H1 (cell line): ENCODE measurements around the gene SIRPB1. TPM values are rescaled to one million over a fixed set of nuclear protein-coding genes. Genes with fewer than 3 reads are reported as not detected.

Source experiments
- CTCF ChIA-PET: fragments of 300-600 bp; sonication (Branson Sonifier 250); formaldehyde crosslinking; loops from one replicate; lab custom pipeline; 2021; ENCODE audit not compliant: partially characterized antibody; lab: Charles Lee
- POLR2A ChIA-PET: fragments of 300-600 bp; sonication (Branson Sonifier 250); formaldehyde crosslinking; loops from one replicate; lab custom pipeline; 2021; ENCODE audit warnings: inconsistent platforms; ENCODE audit not compliant: partially characterized antibody; lab: Charles Lee
- DNase-seq, 2 experiments: peaks; one replicate each; pipeline versions ENCODE4 v3.0.0 to v3.0.0-alpha.2; 2010 to 2022; ENCODE audit warnings: low spot score in 2 of 2, low read depth in 1 of 2, mixed read lengths in 1 of 2
- FAIRE-seq: peaks from 2 replicates; lab custom pipeline; 2011; peaks lifted over from hg19 to GRCh38; lab: Jason Lieb, UNC
- H2AFZ ChIP-seq: 2 replicates; pipeline ENCODE4 v1.8.1; 2012; ENCODE audit warnings: low read length, inconsistent platforms
- H2AK5ac ChIP-seq: 2 replicates; pipeline ENCODE4 v1.6.1; 2013; ENCODE audit warnings: low read depth, low read length
- H2BK120ac ChIP-seq: replicated peaks from 2 replicates; pipeline ENCODE3; 2013; ENCODE audit warnings: low read depth, low read length, inconsistent platforms
- H2BK12ac ChIP-seq: 2 replicates; pipeline ENCODE4 v1.6.1; 2013; ENCODE audit warnings: low read depth, low read length
- H2BK15ac ChIP-seq: 2 replicates; pipeline ENCODE4 v1.6.1; 2013; ENCODE audit warnings: low read length
- H2BK20ac ChIP-seq: 2 replicates; pipeline ENCODE4 v1.6.1; 2013; ENCODE audit warnings: low read length
- H2BK5ac ChIP-seq: 2 replicates; pipeline ENCODE4 v1.6.1; 2013; ENCODE audit warnings: low read depth, low read length
- H3K14ac ChIP-seq: 2 replicates; pipeline ENCODE4 v1.6.1; 2013; ENCODE audit warnings: inconsistent platforms; ENCODE audit not compliant: insufficient read length
- H3K18ac ChIP-seq: 2 replicates; pipeline ENCODE4 v1.6.1; 2013; ENCODE audit warnings: low read length; ENCODE audit errors: extremely low read depth
- H3K23ac ChIP-seq: 2 replicates; pipeline ENCODE4 v1.6.1; 2013; ENCODE audit warnings: inconsistent platforms; ENCODE audit not compliant: insufficient read length
- H3K23me2 ChIP-seq: 2 replicates; pipeline ENCODE4 v1.6.1; 2013; ENCODE audit warnings: low read depth, low read length
- H3K27ac ChIP-seq: 2 replicates; pipeline ENCODE4 v1.6.1; 2011; ENCODE audit warnings: low read depth, low read length, inconsistent platforms
- H3K27me3 ChIP-seq, 4 experiments: replicated peaks in 1 of 4; 1 replicate in 1 of 4; 2 replicates in 3 of 4; pipeline versions ENCODE4 v1.6.1 to v1.8.1; 2011 to 2013; ENCODE audit warnings: low read length in 3 of 4, mild to moderate bottlenecking in 3 of 4, inconsistent platforms in 2 of 4, mixed read lengths in 2 of 4, moderate library complexity in 1 of 4; ENCODE audit not compliant: control insufficient read depth in 3 of 4, insufficient read depth in 3 of 4; ENCODE audit errors: extremely low read depth in 1 of 4
- H3K36me3 ChIP-seq, 4 experiments: 2 replicates each; pipeline versions ENCODE4 v1.6.1 to v1.8.1; 2011 to 2013; ENCODE audit warnings: mild to moderate bottlenecking in 4 of 4, low read length in 3 of 4, moderate library complexity in 2 of 4, control low read depth in 1 of 4, inconsistent platforms in 1 of 4; ENCODE audit not compliant: insufficient read depth in 4 of 4, control insufficient read depth in 2 of 4
- H3K4ac ChIP-seq: replicated peaks from 2 replicates; pipeline ENCODE3; 2013; ENCODE audit warnings: low read length, low read depth, mixed read lengths, inconsistent platforms; ENCODE audit not compliant: insufficient read length
- H3K4me1 ChIP-seq, 4 experiments: replicated peaks in 1 of 4; 1 replicate in 1 of 4; 2 replicates in 3 of 4; pipeline versions ENCODE4 v1.6.1 to v1.8.1; 2011 to 2013; ENCODE audit warnings: low read length in 3 of 4, inconsistent platforms in 2 of 4, mixed read lengths in 1 of 4; ENCODE audit not compliant: insufficient read depth in 4 of 4, control insufficient read depth in 3 of 4
- H3K4me2 ChIP-seq, 2 experiments: 2 replicates each; pipeline versions ENCODE4 v1.6.1 to v1.8.1; 2011 to 2013; ENCODE audit warnings: low read depth in 2 of 2, low read length in 2 of 2, control low read depth in 1 of 2, inconsistent platforms in 1 of 2, mild to moderate bottlenecking in 1 of 2; ENCODE audit not compliant: insufficient read depth in 1 of 2
- H3K4me3 ChIP-seq, 4 experiments: fragments of 200-600, 300-600 bp in 1 of 4; sonication (generic), shearing (Covaris generic), sonication (Bioruptor Twin) in 1 of 4; 2 replicates each; pipeline versions ENCODE4 v1.5.1 to v1.8.1; 2011 to 2016; ENCODE audit warnings: low read length in 4 of 4, low read depth in 3 of 4, control low read depth in 2 of 4, inconsistent platforms in 2 of 4, mild to moderate bottlenecking in 2 of 4, mixed read lengths in 1 of 4, moderate library complexity in 1 of 4; ENCODE audit not compliant: insufficient read depth in 2 of 4; ENCODE audit errors: extremely low read depth in 1 of 4
- H3K56ac ChIP-seq: replicated peaks from 2 replicates; pipeline ENCODE3; 2013; ENCODE audit warnings: low read depth, mild to moderate bottlenecking, mixed read lengths, low read length, inconsistent platforms; ENCODE audit not compliant: insufficient read length
- H3K79me1 ChIP-seq: 2 replicates; pipeline ENCODE4 v1.6.1; 2013; ENCODE audit warnings: low read depth, low read length, control low read depth
- H3K79me2 ChIP-seq, 2 experiments: 2 replicates each; pipeline versions ENCODE4 v1.6.1 to v1.8.1; 2012 to 2013; ENCODE audit warnings: low read length in 2 of 2, mild to moderate bottlenecking in 2 of 2, inconsistent platforms in 1 of 2; ENCODE audit not compliant: insufficient read depth in 2 of 2, control insufficient read depth in 1 of 2
- H3K9ac ChIP-seq, 4 experiments: replicated peaks in 1 of 4; 1 replicate in 1 of 4; 2 replicates in 3 of 4; pipeline versions ENCODE4 v1.6.1 to v1.8.1; 2011 to 2013; ENCODE audit warnings: low read depth in 3 of 4, low read length in 3 of 4, control low read depth in 2 of 4, mild to moderate bottlenecking in 2 of 4, moderate library complexity in 2 of 4, inconsistent platforms in 1 of 4; ENCODE audit errors: extremely low read depth in 1 of 4
- H3K9me3 ChIP-seq, 2 experiments: 2 replicates each; pipeline versions ENCODE4 v1.6.1 to v1.8.1; 2012 to 2013; ENCODE audit warnings: mild to moderate bottlenecking in 2 of 2, moderate library complexity in 2 of 2, control low read depth in 1 of 2, inconsistent platforms in 1 of 2, low read depth in 1 of 2, low read length in 1 of 2, mixed read lengths in 1 of 2; ENCODE audit not compliant: insufficient read depth in 2 of 2
- H4K20me1 ChIP-seq, 2 experiments: replicated peaks in 1 of 2; 2 replicates each; pipeline versions ENCODE3 to v1.8.1; 2011 to 2013; ENCODE audit warnings: inconsistent platforms in 2 of 2, low read length in 2 of 2, mild to moderate bottlenecking in 1 of 2; ENCODE audit not compliant: insufficient read depth in 2 of 2, control insufficient read depth in 1 of 2
- H4K5ac ChIP-seq: 2 replicates; pipeline ENCODE4 v1.6.1; 2013; ENCODE audit warnings: low read length, low read depth, mixed read lengths, inconsistent platforms; ENCODE audit not compliant: insufficient read length
- H4K8ac ChIP-seq: 2 replicates; pipeline ENCODE4 v1.8.0; 2013; ENCODE audit warnings: mild to moderate bottlenecking, moderate library complexity, low read length, inconsistent platforms; ENCODE audit not compliant: insufficient read depth; ENCODE audit errors: extremely low read depth
- H4K91ac ChIP-seq: replicated peaks from 2 replicates; pipeline ENCODE3; 2013; ENCODE audit warnings: low read length, mixed read lengths, inconsistent platforms; ENCODE audit not compliant: insufficient read length
- CBX5 ChIP-seq: fragments of 300-800, 300-1000 bp; sonication (generic); IDR thresholded peaks from 2 replicates; pipeline ENCODE4 v1.7.1; 2016; ENCODE audit warnings: antibody characterized with exemption, low read length, low read depth
- GTF2F1 ChIP-seq: IDR thresholded peaks from 2 replicates; pipeline ENCODE4 v1.6.1; 2012; ENCODE audit warnings: low read depth, low read length, improper control_type of control experiment, borderline replicate concordance
- KDM4A ChIP-seq: IDR thresholded peaks from one replicate; pipeline ENCODE4 v1.7.1; 2012; ENCODE audit warnings: low read depth, mild to moderate bottlenecking, moderate library complexity, low read length, inconsistent platforms; ENCODE audit not compliant: severe bottlenecking
- KDM5A ChIP-seq: fragments of 200-600 bp; IDR thresholded peaks from 2 replicates; pipeline ENCODE4 v1.7.1; 2012; ENCODE audit warnings: mild to moderate bottlenecking, low read length, inconsistent platforms, mixed read lengths
- POU5F1 ChIP-seq: IDR thresholded peaks from 2 replicates; pipeline ENCODE4 v1.6.1; 2011; ENCODE audit warnings: low read depth, mild to moderate bottlenecking, low read length, moderate library complexity
- RFX5 ChIP-seq: IDR thresholded peaks from 2 replicates; pipeline ENCODE4 v1.6.1; 2011; ENCODE audit warnings: low read depth, low read length, improper control_type of control experiment, borderline replicate concordance
- SIRT6 ChIP-seq: IDR thresholded peaks from one replicate; pipeline ENCODE4 v1.7.1; 2012; ENCODE audit warnings: low read length, inconsistent platforms
- SP1 ChIP-seq: IDR thresholded peaks from 2 replicates; pipeline ENCODE4 v1.6.1; 2011; ENCODE audit warnings: low read depth, low read length
- SUZ12 ChIP-seq: fragments of 200-600 bp; sonication (generic); IDR thresholded peaks from 2 replicates; pipeline ENCODE4 v1.6.1; 2012; ENCODE audit warnings: mild to moderate bottlenecking, inconsistent platforms, low read length, moderate library complexity, mixed read lengths
- TAF7 ChIP-seq: optimal IDR thresholded peaks from 2 replicates; pipeline ENCODE3; 2011; ENCODE audit warnings: low read depth, mild to moderate bottlenecking, inconsistent platforms, low read length, moderate library complexity, borderline replicate concordance
- TCF12 ChIP-seq: IDR thresholded peaks from 2 replicates; pipeline ENCODE4 v1.6.1; 2011; ENCODE audit warnings: low read depth, mild to moderate bottlenecking, low read length
- polyA plus RNA-seq, 7 experiments: library from polyadenylated mRNA; depleted of rRNA in 3 of 7; stranded (reverse) in 5 of 7; unstranded in 2 of 7; fragments of >200 nt in 5 of 7; fragments of 200-250 nt in 2 of 7; gene quantifications; 1 replicate in 5 of 7; 2 replicates in 1 of 7; 4 replicates in 1 of 7; pipeline versions ENCODE4 v1.2.1 to v1.2.3, GENCODE V29; 2011 to 2013; ENCODE audit warnings: missing spikeins in 2 of 7, mixed read lengths in 2 of 7
- total RNA-seq: library from RNA; stranded (reverse); fragmentation: NEBNext Ultra II Directional; extraction: Animal tissue kit (Norgen Biotek cat#: 25700); gene quantifications from 2 replicates; pipeline ENCODE4 v1.2.1, GENCODE V29; 2021

SIRPB1 gene
- total and polyA plus RNA-seq, 2 of the 8 experiments (the other 6 are each of a cell fraction or from before 2014, with no cell fraction given): 0.14 to 0.99 TPM

DNA sequence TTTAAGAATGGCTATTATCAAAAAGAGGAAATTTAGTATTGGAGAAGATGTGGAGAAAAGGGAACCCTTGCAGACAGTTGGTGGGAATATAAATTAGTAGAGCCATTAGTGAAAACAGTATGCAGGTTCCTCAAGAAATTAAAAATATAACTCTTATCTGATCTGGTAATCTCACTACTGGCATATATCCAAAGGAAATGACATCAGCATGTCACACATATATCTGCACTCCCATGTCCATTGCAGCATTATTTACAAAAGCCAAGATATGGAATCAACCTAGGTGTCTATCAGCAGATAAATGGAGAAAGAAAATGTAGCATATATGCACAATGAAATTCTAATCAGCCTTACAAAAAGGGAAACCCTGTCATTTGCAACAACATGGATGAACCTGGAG lies 35.2 kb upstream of the SIRPB1 start:
- Histone ChIP-seq H3K27me3 (no peaks in the 10 kb centered on the region), H4K8ac (no peak overlapping the region), H2BK20ac (no peak overlapping the region), H3K27ac (no peak overlapping the region), H3K9ac (no peak overlapping the region; a peak in 1 of 7 replicates), H2BK120ac (no peak overlapping the region), H3K14ac (no peak overlapping the region), H4K20me1 (no peaks in the 10 kb centered on the region), H3K4ac (no peak overlapping the region), H3K79me1 (no peaks in the 10 kb centered on the region), H2AFZ (no peak overlapping the region), H3K23ac (no peak overlapping the region), H3K18ac (no peak overlapping the region), H2BK15ac (no peak overlapping the region), H4K5ac (no peak overlapping the region), H3K56ac (no peak overlapping the region), H3K4me2 (no peak overlapping the region), H2BK12ac (no peak overlapping the region), H3K23me2 (no peaks in the 10 kb centered on the region), H2BK5ac (no peak overlapping the region), H3K9me3 (no peaks in the 10 kb centered on the region), H3K79me2 (no peaks in the 10 kb centered on the region), H4K91ac (no peak overlapping the region), H3K4me1 (no peaks in the 10 kb centered on the region), H2AK5ac (no peak overlapping the region), H3K4me3 (no peak overlapping the region), H3K36me3 (no peaks in the 10 kb centered on the region)
- TF ChIP-seq SIRT6 (no peak), KDM5A (no peak), GTF2F1 (no peak), TAF7 (no peak), TCF12 (no peak), CBX5 (no peak), KDM4A (no peak), SUZ12 (no peak), SP1 (no peak), POU5F1 (no peak), RFX5 (no peak)
- no peak for FAIRE-seq
- POLR2A ChIA-PET: no interaction called here
- DNase-seq: no peak
- CTCF ChIA-PET: no interaction called here
